Aorta (tissue), 5 donors: Measurements from ENCODE around the gene S100A7A. TPM values are rescaled to one million over a fixed set of nuclear protein-coding genes. Genes with fewer than 3 reads are reported as not detected.
"Not testable (repeated sequence)": the region's sequence is repeated elsewhere in the genome, so short reads cannot be mapped to it uniquely, and the experiment has no call there.

Experiments
- ATAC-seq: fragments of 200-7000 bp; cut with Tn5 transposase; one replicate; pipeline ENCODE4 v1.9.1; 2022; ENCODE audit warnings: moderate library complexity; ENCODE audit not compliant: low FRiP score
- DNase-seq, 2 donors: peaks; one replicate each; pipeline ENCODE4 v3.0.0-alpha.2; 2020
- H3K27ac ChIP-seq, 2 donors: one replicate each; pipeline ENCODE4 v1.5.1; 2013; ENCODE audit warnings: low read length in 2 of 2, mild to moderate bottlenecking in 2 of 2, moderate library complexity in 2 of 2, control low read depth in 1 of 2, inconsistent platforms in 1 of 2, low read depth in 1 of 2
- H3K27me3 ChIP-seq, 2 donors: one replicate each; pipeline ENCODE4 v1.6.1; 2013; ENCODE audit warnings: control low read depth in 1 of 2, low read length in 1 of 2, mild to moderate bottlenecking in 1 of 2, moderate library complexity in 1 of 2; ENCODE audit not compliant: insufficient read depth in 2 of 2, control insufficient read depth in 1 of 2
- H3K36me3 ChIP-seq, 2 donors: one replicate each; pipeline ENCODE4 v1.6.1; 2013; ENCODE audit warnings: control low read depth in 1 of 2, low read length in 1 of 2, mild to moderate bottlenecking in 1 of 2; ENCODE audit not compliant: insufficient read depth in 2 of 2, control insufficient read depth in 1 of 2
- H3K4me1 ChIP-seq, 2 donors: one replicate each; pipeline ENCODE4 v1.6.1; 2013; ENCODE audit warnings: low read length in 2 of 2, control low read depth in 1 of 2, mild to moderate bottlenecking in 1 of 2, moderate library complexity in 1 of 2; ENCODE audit not compliant: insufficient read depth in 2 of 2, control insufficient read depth in 1 of 2
- H3K4me3 ChIP-seq, 2 donors: one replicate each; pipeline ENCODE4 v1.5.1; 2013; ENCODE audit warnings: low read length in 2 of 2, control low read depth in 1 of 2, mild to moderate bottlenecking in 1 of 2
- H3K9me3 ChIP-seq: one replicate; pipeline ENCODE4 v1.6.1; 2013; ENCODE audit warnings: mild to moderate bottlenecking, low read length; ENCODE audit not compliant: control insufficient read depth
- WGBS, 2 donors: extraction: QIAGEN DNeasy Blood & Tissue Kit; methylation state at CpG; one replicate each; pipeline ENCODE4 v1.1.7; 2013; 5-methylcytosine and 5-hydroxymethylcytosine counted together
- intact Hi-C, 2 donors: fragments of 100-400 bp; cut with DNase I; formaldehyde crosslinking; loops; one replicate each; pipeline versions ENCODE4 v1.14.2 to v1.15.0; 2022
- polyA plus RNA-seq, 2 donors: library from polyadenylated mRNA; stranded (reverse); fragments of 200-250 nt; gene quantifications; one replicate each; pipeline ENCODE4 v1.2.3, GENCODE V29; 2013
- total RNA-seq, 2 donors: library from RNA; stranded (reverse); fragmentation: NEBNext Ultra II Directional; extraction: Animal tissue kit (Norgen Biotek cat#: 25700); gene quantifications; one replicate each; pipeline ENCODE4 v1.2.1, GENCODE V29; 2021
- donor health status: healthy with polysubstance abuse.
- donor health status: Bipolar disorder and iron deficiency.
- donor health status: DM: no; HTN: no; CAD: no.
- donor health status: DM: no; HTN: no; CAD: no.
- donor health status: DM: yes; HTN: yes; CAD: no.

Gene S100A7A
- total and polyA plus RNA-seq, 4 donors, result not detected

DNA sequence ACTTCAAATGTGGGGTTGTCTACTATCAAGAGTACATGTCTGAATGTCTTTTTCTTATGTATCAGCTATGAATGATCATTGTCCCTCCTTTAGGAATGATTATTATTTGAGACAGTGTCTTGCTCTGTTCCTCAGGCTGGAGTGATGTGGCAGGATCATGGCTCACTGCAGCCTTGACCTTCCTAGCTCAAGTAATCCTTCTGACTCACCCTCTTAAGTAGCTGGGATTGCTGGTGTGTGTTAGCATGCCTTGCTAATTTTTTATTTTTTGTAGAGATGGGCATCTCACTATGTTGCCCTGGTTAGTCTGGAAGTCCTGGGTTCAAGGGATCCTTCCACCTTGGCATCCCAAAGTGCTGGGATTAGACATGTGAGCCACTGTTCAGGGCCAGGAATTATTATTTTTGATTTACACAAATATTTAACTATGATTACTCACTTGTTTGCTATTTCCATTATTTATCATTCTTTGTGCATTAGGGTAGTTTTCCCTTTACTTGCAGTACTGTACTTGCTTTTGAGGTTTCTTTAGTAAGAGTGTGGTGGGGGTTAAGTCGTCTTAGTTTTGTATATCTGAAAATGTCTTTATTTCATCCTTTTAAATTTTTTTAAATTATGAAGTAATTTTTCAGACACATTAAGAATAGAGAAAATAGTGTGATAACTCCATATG is 31.3 kb downstream of the S100A7A start:
- intact Hi-C loops, result no loop called here
- peaks cover 2% of the 10 kb centered on the region for H3K9me3 ChIP-seq
- no peaks in the 10 kb centered on the region for H3K4me1 ChIP-seq
- no peak overlapping the region for H3K27ac ChIP-seq
- no peak overlapping the region for H3K4me3 ChIP-seq
- H3K36me3 ChIP-seq, result no peaks in the 10 kb centered on the region
- 78 to 81% methylated on average over 1 of the region's 1 CpG for WGBS, 2 donors
- no peak for ATAC-seq
- no peak for DNase-seq
- no peaks in the 10 kb centered on the region for H3K27me3 ChIP-seq

DNA sequence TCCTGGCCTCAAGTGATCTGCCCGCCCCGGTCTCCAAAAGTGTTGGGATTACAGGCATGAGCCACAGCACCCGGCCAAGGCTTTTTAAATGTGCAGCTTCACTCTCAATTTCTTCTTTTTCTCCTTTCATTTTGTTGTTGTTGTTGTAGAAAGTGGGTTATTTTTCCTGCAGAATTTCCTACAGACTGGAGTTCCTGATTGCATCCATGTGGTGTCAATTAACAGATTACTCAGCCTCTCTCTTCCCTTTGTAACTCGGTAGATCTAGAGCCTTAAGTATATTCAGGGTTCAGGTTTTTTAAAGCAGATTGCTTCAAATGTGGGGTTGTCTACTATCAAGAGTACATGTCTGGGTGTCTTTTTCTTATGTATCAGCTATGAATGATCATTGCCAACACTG is 32.5 kb downstream of the S100A7A start:
- DNase-seq, ATAC-seq, H3K4me1 ChIP-seq, H3K4me3 ChIP-seq, H3K36me3 ChIP-seq, H3K9me3 ChIP-seq, H3K27me3 ChIP-seq, intact Hi-C loops, H3K27ac ChIP-seq: not testable (repeated sequence)
- 74 to 79% methylated on average over 4 of the region's 4 CpGs for WGBS, 2 donors

DNA sequence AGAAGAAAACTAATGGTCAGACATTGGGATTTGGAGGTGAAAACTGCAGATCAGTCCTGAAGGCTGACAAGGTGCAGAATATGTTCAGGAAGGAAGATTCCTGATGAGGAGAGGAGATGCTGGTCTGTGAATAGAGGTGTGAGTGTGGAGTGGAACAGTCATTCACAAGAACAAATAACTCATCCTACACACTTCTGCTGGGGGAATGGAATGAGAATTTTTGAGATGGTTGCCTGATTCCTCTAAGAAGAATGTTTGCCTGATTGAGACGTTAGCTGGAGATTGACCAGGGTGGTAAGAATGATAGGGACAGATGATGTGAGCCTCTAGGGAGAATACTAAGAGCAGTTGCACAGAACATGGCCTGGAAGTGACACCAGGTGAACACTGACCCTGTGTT is 40.1 kb downstream of the S100A7A start:
- Histone ChIP-seq H3K36me3 (no peaks in the 10 kb centered on the region), H3K9me3 (peaks cover 1% of the 10 kb centered on the region), H3K27ac (no peak overlapping the region), H3K27me3 (no peaks in the 10 kb centered on the region), H3K4me1 (no peaks in the 10 kb centered on the region), H3K4me3 (no peak overlapping the region)
- intact Hi-C loops, result no loop called here
- no peak for ATAC-seq
- no peak for DNase-seq
- WGBS, 2 donors, result 52 to 56% methylated on average over 1 of the region's 1 CpG

DNA sequence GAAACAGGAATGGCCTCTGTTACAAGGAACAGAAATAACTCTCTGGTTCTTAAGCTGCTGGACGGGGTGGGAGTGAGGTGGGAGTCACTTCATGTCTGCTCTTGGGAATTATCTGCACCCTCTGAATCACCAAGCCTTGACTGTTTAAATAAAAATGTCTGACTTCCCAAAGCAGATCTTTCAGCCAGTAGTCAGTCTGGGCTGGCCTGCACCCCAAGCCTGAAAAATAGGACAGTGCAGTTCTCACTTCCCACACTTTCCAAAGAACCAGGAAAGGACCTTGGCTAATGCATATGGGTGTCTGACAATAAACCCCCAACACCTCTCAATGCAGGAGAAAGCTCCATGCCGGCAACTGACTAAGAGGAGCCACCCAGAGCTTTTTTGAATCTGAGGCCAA is 43.3 kb downstream of the S100A7A start:
- WGBS, 2 donors, result 85 to 93% methylated on average over 2 of the region's 2 CpGs
- H3K9me3 ChIP-seq, result peaks cover 1% of the 10 kb centered on the region
- H3K36me3 ChIP-seq, result no peaks in the 10 kb centered on the region
- H3K4me3 ChIP-seq, result no peak overlapping the region
- no peak for ATAC-seq
- no peaks in the 10 kb centered on the region for H3K4me1 ChIP-seq
- DNase-seq, result no peak
- intact Hi-C loops, result loop anchor here in 1 of 2 donors (10.0 kb wide), 1 partner anchor 105 kb away; the partner anchor contains the start of gene S100A9
- no peaks in the 10 kb centered on the region for H3K27me3 ChIP-seq
- no peak overlapping the region for H3K27ac ChIP-seq

DNA sequence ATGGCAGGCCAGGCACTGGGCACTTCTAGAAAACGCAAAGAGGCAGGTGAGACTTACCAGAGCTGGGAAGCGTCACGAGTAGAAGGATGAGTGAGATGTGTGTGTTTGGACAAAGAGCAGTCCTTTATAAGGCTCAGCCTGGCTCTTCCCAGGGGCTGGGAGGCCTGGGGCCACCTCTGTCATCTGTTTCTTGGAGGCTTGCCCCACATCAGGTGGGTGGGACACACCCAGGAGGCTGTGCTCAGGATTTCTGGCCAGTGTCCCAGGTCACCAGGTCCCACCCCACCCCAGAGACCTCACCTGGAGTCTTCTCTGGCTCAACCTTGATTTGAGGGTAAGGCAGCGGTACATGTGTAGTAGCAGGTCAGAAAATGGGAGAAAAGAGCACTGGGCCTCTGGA is 44.2 kb downstream of the S100A7A start, which contains the start of gene S100A7:
Gene S100A7 (minus strand): TSS at position 101 of the 400 bp plus-strand sequence. CDS start 1,638 bp downstream, outside the sequence.
- no peak for DNase-seq
- 93 to 97% methylated on average over 4 of the region's 4 CpGs for WGBS, 2 donors
- intact Hi-C loops, result loop anchor here in 1 of 2 donors (10.0 kb wide), 1 partner anchor 106 kb away; the partner anchor contains the start of gene S100A9

DNA sequence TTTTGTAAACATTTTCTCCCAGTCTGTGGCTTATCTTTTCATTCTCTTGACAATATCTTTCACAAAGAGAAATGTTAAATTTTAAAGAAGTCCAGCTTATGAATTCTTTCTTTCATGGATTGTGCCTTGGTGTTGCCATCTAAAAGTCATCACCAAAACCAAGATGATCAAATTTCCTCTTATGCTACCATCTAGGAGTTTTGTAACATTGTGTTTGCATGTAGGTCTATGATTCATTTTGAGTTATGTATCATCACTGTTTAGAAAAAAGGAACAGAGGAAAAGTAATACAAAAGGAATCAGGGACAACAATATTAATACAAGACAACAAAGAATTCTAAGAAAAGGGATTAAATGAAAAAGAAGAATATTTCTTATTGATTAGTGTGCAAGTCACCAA is 46.4 kb downstream of the S100A7A start:
- ATAC-seq, result not testable (repeated sequence)
- intact Hi-C loops, result loop anchor here in 1 of 2 donors (10.0 kb wide), 1 partner anchor 108 kb away; the partner anchor contains the start of gene S100A9

More for the DNA sequence above, 44.2 kb downstream of the S100A7A start, which contains the start of gene S100A7:
- H3K27ac ChIP-seq, result no peak within 1 kb of the TSS
- H3K9me3 ChIP-seq, result peaks cover 1% of the 10 kb centered on the region
- no peaks in the 10 kb centered on the region for H3K36me3 ChIP-seq
- H3K4me1 ChIP-seq, result no peaks in the 10 kb centered on the region
- H3K27me3 ChIP-seq, result no peaks in the 10 kb centered on the region
- no peak within 1 kb of the TSS for H3K4me3 ChIP-seq
- no peak for ATAC-seq

DNA sequence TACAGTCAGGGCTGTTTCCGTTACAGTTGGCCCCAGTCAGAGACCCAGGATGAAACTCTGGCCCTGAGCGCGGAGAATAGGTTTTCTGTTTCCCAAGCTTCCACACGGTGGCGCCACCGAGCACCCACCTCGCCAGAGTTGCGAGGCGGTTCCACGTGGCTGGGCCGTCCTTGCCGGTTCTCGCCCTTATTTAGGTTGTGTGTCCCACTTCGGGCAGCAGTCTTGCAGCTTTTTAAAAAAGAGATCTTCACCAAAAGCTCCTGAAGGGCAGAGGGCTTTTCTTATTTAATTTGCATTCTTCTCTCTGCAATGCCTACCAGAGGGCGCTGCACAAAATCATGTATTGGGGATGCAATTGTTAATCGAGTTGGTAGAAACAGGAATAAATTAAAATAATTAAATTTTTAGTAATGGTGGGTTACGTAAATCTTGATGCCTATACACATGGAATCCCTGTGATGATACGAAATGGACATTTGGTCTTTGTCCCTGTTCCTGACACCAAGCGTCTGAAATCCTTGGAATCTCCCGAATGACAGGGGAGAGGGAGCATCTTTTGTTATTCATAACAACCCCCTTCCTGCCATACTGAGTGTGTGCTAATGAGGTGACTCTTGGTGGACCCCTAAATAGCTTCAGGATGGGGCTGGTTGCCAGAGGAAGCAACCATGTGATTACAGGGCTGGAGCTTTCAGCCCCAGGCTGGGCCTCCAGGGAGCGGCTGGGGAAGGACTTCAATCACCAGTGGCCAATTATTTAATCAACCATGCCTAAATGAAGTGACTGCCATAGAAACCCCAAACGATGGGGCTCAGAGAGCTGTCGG is 49.7 kb downstream of the S100A7A start:
- 36 to 38% methylated on average over 23 of the region's 23 CpGs for WGBS, 2 donors
- ATAC-seq, result peak; percentile 82

More for the DNA sequence above, 46.4 kb downstream of the S100A7A start:
- not testable (repeated sequence) for DNase-seq, H3K27me3 ChIP-seq, H3K27ac ChIP-seq, H3K36me3 ChIP-seq, H3K4me1 ChIP-seq, H3K4me3 ChIP-seq, H3K9me3 ChIP-seq

DNA sequence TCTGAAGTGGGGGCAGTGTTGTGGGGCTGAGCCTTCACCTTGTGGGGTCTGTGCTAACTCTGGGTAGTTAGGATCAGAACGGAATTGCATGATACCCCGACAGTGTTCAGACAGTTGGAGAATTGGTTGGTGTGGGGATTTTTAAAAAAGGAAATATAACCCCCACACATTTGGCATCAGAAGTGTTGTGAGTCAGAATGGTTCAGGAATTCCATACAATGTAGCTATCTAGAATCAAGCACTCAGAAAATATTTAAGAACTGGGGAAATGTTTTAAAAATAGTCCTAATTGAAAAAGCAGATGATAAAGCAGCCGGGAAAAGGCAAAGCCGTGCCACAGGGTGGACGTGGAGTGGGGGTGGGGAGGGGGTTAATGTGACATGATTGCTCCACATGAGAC is 50.6 kb downstream of the S100A7A start:
- ATAC-seq, result no peak
- Histone ChIP-seq H3K4me1 (no peaks in the 10 kb centered on the region), H3K27ac (no peak overlapping the region)

More for the DNA sequence above, 49.7 kb downstream of the S100A7A start:
- Histone ChIP-seq H3K36me3 (no peaks in the 10 kb centered on the region), H3K9me3 (no peaks in the 10 kb centered on the region), H3K27ac (no peak overlapping the region), H3K4me3 (no peak overlapping the region), H3K4me1 (no peaks in the 10 kb centered on the region), H3K27me3 (no peaks in the 10 kb centered on the region)
- peak; percentile 70 to 90 for DNase-seq
- intact Hi-C loops, result loop anchor here (2.0 to 10.0 kb wide), 2 partner anchors 29 to 111 kb away; partner anchors contain the start of gene S100A9 (in 1 of the 2)

More for the DNA sequence above, 50.6 kb downstream of the S100A7A start:
- no peaks in the 10 kb centered on the region for H3K27me3 ChIP-seq
- no peaks in the 10 kb centered on the region for H3K9me3 ChIP-seq
- DNase-seq, result no peak
- 4 to 5% methylated on average over 5 of the region's 5 CpGs for WGBS, 2 donors
- no peaks in the 10 kb centered on the region for H3K36me3 ChIP-seq
- no peak overlapping the region for H3K4me3 ChIP-seq
- intact Hi-C loops, result loop anchor here (2.0 to 10.0 kb wide), 2 partner anchors 28 to 112 kb away; partner anchors contain the start of gene S100A9 (in 1 of the 2)
